Right lobe of liver (tissue), 4 donors: ENCODE results near the gene MARF1.

Experiments
- POLR2A ChIP-seq: fragments of 450-650 bp; IDR thresholded peaks from one replicate; pipeline ENCODE4 v1.6.1; 2017; ENCODE audit warnings: antibody characterized with exemption, mild to moderate bottlenecking
- TF ChIP-seq, protein P1 (sequence below), 4 donors: fragments of 200-600 bp in 3 of 4; fragments of 450-650 bp in 1 of 4; IDR thresholded peaks; one replicate each; pipeline versions ENCODE4 v1.5.1 to v1.8.0; 2016 to 2022; ENCODE audit warnings: antibody characterized with exemption in 4 of 4, mild to moderate bottlenecking in 2 of 4
- donor health status: DM: no; HTN: no; CAD: no.
- donor health status: DM: no; HTN: no; CAD: no.
- donor health status: DM: no; HTN: yes; CAD: no.

DNA sequence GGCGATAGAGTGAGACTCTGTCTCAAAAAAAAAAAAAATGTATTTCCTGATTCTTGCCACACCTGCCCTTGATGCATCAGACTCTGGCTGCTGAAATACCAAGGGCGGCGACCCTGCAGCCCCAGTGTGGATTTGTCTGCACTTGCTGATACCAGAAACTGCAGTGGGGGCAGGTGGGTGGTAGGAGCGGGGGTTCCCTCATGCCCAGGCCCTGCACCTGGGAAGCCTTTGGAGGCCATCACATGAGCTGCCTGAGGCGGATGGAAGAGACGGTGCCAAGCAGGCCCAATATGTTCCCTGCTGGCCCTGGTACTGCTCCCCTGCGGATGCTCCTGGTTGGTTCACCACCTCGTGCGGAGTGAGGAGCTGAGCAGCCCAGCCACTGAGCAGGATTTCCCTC is 50.6 kb downstream of the MARF1 start:
- TF ChIP-seq POLR2A = no peak
- TF ChIP-seq, protein P1, sequence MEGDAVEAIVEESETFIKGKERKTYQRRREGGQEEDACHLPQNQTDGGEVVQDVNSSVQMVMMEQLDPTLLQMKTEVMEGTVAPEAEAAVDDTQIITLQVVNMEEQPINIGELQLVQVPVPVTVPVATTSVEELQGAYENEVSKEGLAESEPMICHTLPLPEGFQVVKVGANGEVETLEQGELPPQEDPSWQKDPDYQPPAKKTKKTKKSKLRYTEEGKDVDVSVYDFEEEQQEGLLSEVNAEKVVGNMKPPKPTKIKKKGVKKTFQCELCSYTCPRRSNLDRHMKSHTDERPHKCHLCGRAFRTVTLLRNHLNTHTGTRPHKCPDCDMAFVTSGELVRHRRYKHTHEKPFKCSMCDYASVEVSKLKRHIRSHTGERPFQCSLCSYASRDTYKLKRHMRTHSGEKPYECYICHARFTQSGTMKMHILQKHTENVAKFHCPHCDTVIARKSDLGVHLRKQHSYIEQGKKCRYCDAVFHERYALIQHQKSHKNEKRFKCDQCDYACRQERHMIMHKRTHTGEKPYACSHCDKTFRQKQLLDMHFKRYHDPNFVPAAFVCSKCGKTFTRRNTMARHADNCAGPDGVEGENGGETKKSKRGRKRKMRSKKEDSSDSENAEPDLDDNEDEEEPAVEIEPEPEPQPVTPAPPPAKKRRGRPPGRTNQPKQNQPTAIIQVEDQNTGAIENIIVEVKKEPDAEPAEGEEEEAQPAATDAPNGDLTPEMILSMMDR (IDR thresholded peaks at IDR 0.05) = no peak
